ENCODE measurements around the gene USP6NL. TPM values are rescaled to one million over a fixed set of nuclear protein-coding genes. Genes with fewer than 3 reads are reported as not detected.

The USP6NL gene
- polyA plus RNA-seq, 1 of the 3 experiments (the other 2 are of a cell fraction) = 8.9 TPM

DNA sequence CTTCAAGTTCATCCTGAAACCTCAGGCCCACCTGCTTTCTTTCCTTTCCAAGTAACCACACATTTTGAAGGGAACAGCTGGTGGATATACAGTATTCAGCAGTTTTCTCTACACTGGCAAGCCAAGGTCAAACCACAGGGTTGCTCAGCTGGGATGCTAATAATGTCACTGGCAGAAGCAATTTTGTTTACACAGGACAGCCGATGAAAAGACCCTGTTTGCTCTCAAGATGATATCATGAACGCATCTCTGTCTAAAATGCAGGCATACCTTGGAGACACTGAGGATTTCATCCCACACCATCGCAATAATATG lies 186.2 kb downstream of the USP6NL start:
- Histone ChIP-seq H3F3A (replicated peaks; ENCODE audit: insufficient read depth) (no peaks in the 10 kb centered on the region), H3K4me2 (no peak overlapping the region), H3K9ac (no peak overlapping the region), H3K27ac (ENCODE audit: low read depth in 2 of 2, low read length in 1 of 2) (no peak overlapping the region), H3K79me2 (ENCODE audit: insufficient read depth) (no peaks in the 10 kb centered on the region), H3K4me3 (ENCODE audit: low read depth in 2 of 2, low read length in 1 of 2) (no peak overlapping the region), H3K36me3 (replicated peaks in 1 of 2; ENCODE audit: control insufficient read depth in 1 of 2, insufficient read depth in 2 of 2, low read length in 1 of 2) (no peaks in the 10 kb centered on the region), H4K20me1 (ENCODE audit: insufficient read depth) (no peaks in the 10 kb centered on the region), H3K9me2 (no peaks in the 10 kb centered on the region), H3K4me1 (ENCODE audit: control insufficient read depth in 1 of 2, insufficient read depth in 2 of 2, low read depth in 1 of 2, low read length in 1 of 2) (no peaks in the 10 kb centered on the region; a peak in 1 of 4 replicates), H2AFZ (ENCODE audit: low read depth) (no peak overlapping the region), H3K9me3 (no peaks in the 10 kb centered on the region), H3K27me3 (ENCODE audit: insufficient read depth) (no peaks in the 10 kb centered on the region)
- 32% methylated on average over 3 of the region's 3 CpGs for WGBS (ENCODE audit: low lambda C conversion rate)
- CTCF ChIA-PET = interaction anchor here (1.6 to 2.5 kb wide), 6 partner anchors 9 to 60 kb away, joined by 6 to 26 read pairs (median 9); no protein-coding TSS in a partner anchor
- POLR2A ChIA-PET = no interaction called here
- no peak for DNase-seq
- no peak for TF ChIP-seq EZH2phosphoT487 (IDR thresholded peaks at IDR 0.05; ENCODE audit: borderline replicate concordance, low read depth)
- no peak for TF ChIP-seq MXI1 (IDR thresholded peaks at IDR 0.05; ENCODE audit: low read depth, low read length)
- TF ChIP-seq, protein P1, sequence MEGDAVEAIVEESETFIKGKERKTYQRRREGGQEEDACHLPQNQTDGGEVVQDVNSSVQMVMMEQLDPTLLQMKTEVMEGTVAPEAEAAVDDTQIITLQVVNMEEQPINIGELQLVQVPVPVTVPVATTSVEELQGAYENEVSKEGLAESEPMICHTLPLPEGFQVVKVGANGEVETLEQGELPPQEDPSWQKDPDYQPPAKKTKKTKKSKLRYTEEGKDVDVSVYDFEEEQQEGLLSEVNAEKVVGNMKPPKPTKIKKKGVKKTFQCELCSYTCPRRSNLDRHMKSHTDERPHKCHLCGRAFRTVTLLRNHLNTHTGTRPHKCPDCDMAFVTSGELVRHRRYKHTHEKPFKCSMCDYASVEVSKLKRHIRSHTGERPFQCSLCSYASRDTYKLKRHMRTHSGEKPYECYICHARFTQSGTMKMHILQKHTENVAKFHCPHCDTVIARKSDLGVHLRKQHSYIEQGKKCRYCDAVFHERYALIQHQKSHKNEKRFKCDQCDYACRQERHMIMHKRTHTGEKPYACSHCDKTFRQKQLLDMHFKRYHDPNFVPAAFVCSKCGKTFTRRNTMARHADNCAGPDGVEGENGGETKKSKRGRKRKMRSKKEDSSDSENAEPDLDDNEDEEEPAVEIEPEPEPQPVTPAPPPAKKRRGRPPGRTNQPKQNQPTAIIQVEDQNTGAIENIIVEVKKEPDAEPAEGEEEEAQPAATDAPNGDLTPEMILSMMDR (IDR thresholded peaks at IDR 0.05) = no peak
- TF ChIP-seq GATA2 (CRISPR knock-in tag; IDR thresholded peaks at IDR 0.05) = peak; percentile 57
- TF ChIP-seq RFX5 (IDR thresholded peaks at IDR 0.05; ENCODE audit: low read length) = no peak

DNA sequence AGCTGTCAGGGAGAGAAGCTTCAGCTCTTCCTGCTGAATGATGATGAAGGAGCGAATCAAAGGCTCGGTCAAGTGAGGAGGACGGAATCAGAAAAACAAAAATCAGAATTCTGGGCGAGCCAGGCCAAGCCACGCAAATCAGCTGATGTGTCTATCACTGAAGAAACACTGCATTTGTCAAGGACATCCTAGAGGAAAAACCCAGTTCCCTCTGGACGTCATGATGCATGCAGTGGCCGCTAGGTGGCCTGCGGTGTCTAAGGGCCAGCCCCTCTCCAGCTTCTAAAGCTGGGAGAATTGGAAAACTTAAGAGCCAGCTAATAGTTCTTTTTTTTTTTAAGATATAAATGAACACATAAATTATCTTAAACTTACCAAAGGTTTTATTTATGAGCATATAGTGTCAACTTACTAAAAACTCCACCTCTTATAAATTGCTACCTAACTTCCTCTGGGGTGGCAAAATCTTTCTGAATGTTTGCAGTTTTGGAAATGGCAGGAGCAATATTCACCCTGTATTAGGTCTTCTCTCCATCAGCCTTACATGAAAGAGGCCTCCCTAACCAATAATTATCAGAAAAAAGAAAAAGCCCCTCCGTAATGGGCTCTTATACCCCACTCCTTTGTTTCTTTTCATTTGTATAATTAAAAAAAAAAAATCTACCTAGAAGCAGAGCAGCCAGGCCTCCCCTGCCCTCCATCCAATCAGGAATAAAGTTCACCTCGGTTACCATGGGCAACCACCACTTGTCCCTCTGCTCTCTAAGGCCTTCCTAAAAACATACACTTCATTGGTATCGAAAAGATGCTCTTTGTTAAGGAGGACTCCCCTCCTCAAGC lies 186.8 kb downstream of the USP6NL start:
- H3K9me3 ChIP-seq = peaks cover 3% of the 10 kb centered on the region; the same call in 1 of the 2 replicates
- H4K20me1 ChIP-seq (ENCODE audit: insufficient read depth) = no peaks in the 10 kb centered on the region
- H3K27me3 ChIP-seq (ENCODE audit: insufficient read depth) = no peaks in the 10 kb centered on the region
- H3K4me2 ChIP-seq = no peak overlapping the region
- no peak overlapping the region for H3K9ac ChIP-seq
- H3K79me2 ChIP-seq (ENCODE audit: insufficient read depth) = no peaks in the 10 kb centered on the region
- no peaks in the 10 kb centered on the region for H3K36me3 ChIP-seq (replicated peaks in 1 of 2; ENCODE audit: control insufficient read depth in 1 of 2, insufficient read depth in 2 of 2, low read length in 1 of 2)
- no peaks in the 10 kb centered on the region for H3K9me2 ChIP-seq
- WGBS (ENCODE audit: low lambda C conversion rate) = 6% methylated on average over 11 of the region's 11 CpGs
- H3F3A ChIP-seq (replicated peaks; ENCODE audit: insufficient read depth) = no peaks in the 10 kb centered on the region
- TF ChIP-seq USF1 (IDR thresholded peaks at IDR 0.05; ENCODE audit: borderline replicate concordance, low read depth) (no peak), REST (IDR thresholded peaks at IDR 0.05; ENCODE audit: low read depth, low read length) (no peak), SMC3 (IDR thresholded peaks at IDR 0.05; ENCODE audit: low read depth, low read length) (peak; percentile 77), RAD21 (IDR thresholded peaks at IDR 0.05; ENCODE audit: low read length) (peak; percentile 74), RFX5 (IDR thresholded peaks at IDR 0.05; ENCODE audit: low read length) (peak; percentile 43; the same call in 1 of the 2 replicates)
- TF ChIP-seq, protein P1 (IDR thresholded peaks at IDR 0.05) = peak; percentile 73
- peak; percentile 76 for DNase-seq
- H3K27ac ChIP-seq (ENCODE audit: low read depth in 2 of 2, low read length in 1 of 2) = no peak overlapping the region
- no peaks in the 10 kb centered on the region; a peak in 1 of 4 replicates for H3K4me1 ChIP-seq (ENCODE audit: control insufficient read depth in 1 of 2, insufficient read depth in 2 of 2, low read depth in 1 of 2, low read length in 1 of 2)
- no peak overlapping the region for H2AFZ ChIP-seq (ENCODE audit: low read depth)
- H3K4me3 ChIP-seq (ENCODE audit: low read depth in 2 of 2, low read length in 1 of 2) = peak overlapping the region in 1 of 2 experiments; percentile 26; a peak in 1 of 4 replicates
- ChIA-PET POLR2A (no interaction called here), CTCF (interaction anchor here (0.6 to 2.5 kb wide), 35 partner anchors 9 to 384 kb away, joined by 3 to 26 read pairs (median 4); no protein-coding TSS in a partner anchor)
